Fibroblast of lung (primary cell): ENCODE measurements around the gene MED20. TPM values are rescaled to one million over a fixed set of nuclear protein-coding genes. Genes with fewer than 3 reads are reported as not detected.

ENCODE experiments used
- DNase-seq, 2 donors: peaks; one replicate each; pipeline versions ENCODE4 v3.0.0 to v3.0.0-alpha.2; 2010; ENCODE audit warnings: low read depth in 2 of 2
- H2AFZ ChIP-seq: 2 replicates; pipeline ENCODE4 v1.5.1; 2012; ENCODE audit warnings: low read length, control low read depth, inconsistent platforms
- H3K27ac ChIP-seq: 2 replicates; pipeline ENCODE4 v1.5.1; 2011; ENCODE audit warnings: low read length, control low read depth; ENCODE audit not compliant: insufficient read depth
- H3K27me3 ChIP-seq: 2 replicates; pipeline ENCODE4 v1.5.1; 2011; ENCODE audit warnings: mild to moderate bottlenecking, low read length; ENCODE audit not compliant: control insufficient read depth, insufficient read depth
- H3K36me3 ChIP-seq: 2 replicates; pipeline ENCODE4 v1.5.1; 2011; ENCODE audit warnings: low read length; ENCODE audit not compliant: control insufficient read depth, insufficient read depth
- H3K4me1 ChIP-seq: 2 replicates; pipeline ENCODE4 v1.5.1; 2011; ENCODE audit warnings: low read length; ENCODE audit not compliant: control insufficient read depth, insufficient read depth; ENCODE audit errors: extremely low read depth
- H3K4me2 ChIP-seq: 2 replicates; pipeline ENCODE4 v1.5.1; 2011; ENCODE audit warnings: low read length, control low read depth; ENCODE audit not compliant: insufficient read depth; ENCODE audit errors: extremely low read depth
- H3K4me3 ChIP-seq, 4 experiments: fragments of 200-600 bp in 1 of 4; sonication (generic) in 1 of 4; replicated peaks in 1 of 4; 2 replicates each; pipeline ENCODE4 v1.5.1; 2011 to 2016; ENCODE audit warnings: low read length in 4 of 4, low read depth in 3 of 4, mild to moderate bottlenecking in 3 of 4, control low read depth in 2 of 4, inconsistent platforms in 1 of 4, mixed read lengths in 1 of 4; ENCODE audit not compliant: insufficient read depth in 1 of 4; ENCODE audit errors: control extremely low read depth in 1 of 4
- H3K79me2 ChIP-seq: 2 replicates; pipeline ENCODE4 v1.5.1; 2012; ENCODE audit warnings: mild to moderate bottlenecking, low read length, inconsistent platforms; ENCODE audit not compliant: control insufficient read depth, insufficient read depth
- H3K9ac ChIP-seq: 2 replicates; pipeline ENCODE4 v1.5.1; 2011; ENCODE audit warnings: mild to moderate bottlenecking, low read length, control low read depth; ENCODE audit not compliant: insufficient read depth
- H3K9me3 ChIP-seq: 2 replicates; pipeline ENCODE4 v1.5.1; 2012; ENCODE audit warnings: low read depth, low read length; ENCODE audit not compliant: control insufficient read depth, insufficient read depth
- H4K20me1 ChIP-seq: 2 replicates; pipeline ENCODE4 v1.5.1; 2011; ENCODE audit warnings: low read length; ENCODE audit not compliant: control insufficient read depth, insufficient read depth; ENCODE audit errors: extremely low read depth
- EZH2 ChIP-seq: IDR thresholded peaks from 2 replicates; pipeline ENCODE4 v1.5.1; 2012; ENCODE audit warnings: low read length, control low read depth, mild to moderate bottlenecking; ENCODE audit errors: missing control alignments
- polyA plus RNA-seq, 2 donors: library from polyadenylated mRNA; depleted of rRNA in 1 of 2; stranded (reverse) in 1 of 2; unstranded in 1 of 2; fragments of >200 nt; gene quantifications; 2 replicates each; pipeline ENCODE4 v1.2.1, GENCODE V29; 2011 to 2012; ENCODE audit warnings: missing spikeins in 1 of 2
- total RNA-seq: library from RNA; depleted of rRNA; stranded (reverse); fragments of >200 nt; gene quantifications from 2 replicates; pipeline ENCODE4 v1.2.1, GENCODE V29; 2014
- TF ChIP-seq, protein P1 (sequence below), 2 donors: IDR thresholded peaks in 1 of 2; conservative IDR thresholded peaks in 1 of 2; 1 replicate in 1 of 2; 2 replicates in 1 of 2; pipeline ENCODE4 v1.5.1; 2011 to 2012; ENCODE audit warnings: low read length in 2 of 2, control low read depth in 1 of 2, inconsistent platforms in 1 of 2, low read depth in 1 of 2, mild to moderate bottlenecking in 1 of 2

MED20 gene
- total and polyA plus RNA-seq, 2 donors (not counting 1 experiment from before 2014, with no cell fraction given), result 27.7 to 38.6 TPM

DNA sequence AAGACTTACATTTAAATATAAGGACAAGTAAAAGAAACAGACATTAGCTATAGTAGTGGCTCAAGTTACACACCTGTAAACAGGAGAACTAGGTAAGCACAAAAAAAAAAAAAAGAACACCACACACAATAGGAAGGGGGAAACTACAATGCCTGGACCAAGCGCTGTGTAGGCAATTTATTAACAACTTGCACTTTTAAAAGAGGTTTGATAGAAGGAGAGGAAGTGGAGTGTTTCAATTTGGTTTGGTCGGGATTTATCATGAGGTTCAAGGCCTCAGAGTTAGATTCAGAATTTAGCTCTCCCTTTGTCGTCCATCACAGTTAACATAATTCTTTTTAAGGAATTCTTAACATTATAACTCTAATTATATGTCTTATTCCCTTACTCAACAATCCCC lies 24.7 kb downstream of the MED20 start:
- Histone ChIP-seq H2AFZ (no peak overlapping the region), H3K9me3 (no peaks in the 10 kb centered on the region), H3K27ac (peak overlapping the region; percentile 71), H3K4me2 (peak overlapping the region; percentile 100), H3K27me3 (no peaks in the 10 kb centered on the region), H3K36me3 (no peaks in the 10 kb centered on the region), H3K79me2 (no peaks in the 10 kb centered on the region), H3K9ac (no peak overlapping the region), H3K4me3 (peak overlapping the region; percentile 63 to 89 (median 79)), H4K20me1 (no peaks in the 10 kb centered on the region), H3K4me1 (peaks cover 7% of the 10 kb centered on the region)
- TF ChIP-seq, protein P1, sequence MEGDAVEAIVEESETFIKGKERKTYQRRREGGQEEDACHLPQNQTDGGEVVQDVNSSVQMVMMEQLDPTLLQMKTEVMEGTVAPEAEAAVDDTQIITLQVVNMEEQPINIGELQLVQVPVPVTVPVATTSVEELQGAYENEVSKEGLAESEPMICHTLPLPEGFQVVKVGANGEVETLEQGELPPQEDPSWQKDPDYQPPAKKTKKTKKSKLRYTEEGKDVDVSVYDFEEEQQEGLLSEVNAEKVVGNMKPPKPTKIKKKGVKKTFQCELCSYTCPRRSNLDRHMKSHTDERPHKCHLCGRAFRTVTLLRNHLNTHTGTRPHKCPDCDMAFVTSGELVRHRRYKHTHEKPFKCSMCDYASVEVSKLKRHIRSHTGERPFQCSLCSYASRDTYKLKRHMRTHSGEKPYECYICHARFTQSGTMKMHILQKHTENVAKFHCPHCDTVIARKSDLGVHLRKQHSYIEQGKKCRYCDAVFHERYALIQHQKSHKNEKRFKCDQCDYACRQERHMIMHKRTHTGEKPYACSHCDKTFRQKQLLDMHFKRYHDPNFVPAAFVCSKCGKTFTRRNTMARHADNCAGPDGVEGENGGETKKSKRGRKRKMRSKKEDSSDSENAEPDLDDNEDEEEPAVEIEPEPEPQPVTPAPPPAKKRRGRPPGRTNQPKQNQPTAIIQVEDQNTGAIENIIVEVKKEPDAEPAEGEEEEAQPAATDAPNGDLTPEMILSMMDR (conservative IDR thresholded peaks at IDR 0.05 in 1 of 2, IDR thresholded peaks at IDR 0.05 in 1 of 2; ENCODE audit: low read depth in 1 of 2, low read length in 2 of 2), result no peak
- TF ChIP-seq EZH2, result no peak
- no peak for DNase-seq

DNA sequence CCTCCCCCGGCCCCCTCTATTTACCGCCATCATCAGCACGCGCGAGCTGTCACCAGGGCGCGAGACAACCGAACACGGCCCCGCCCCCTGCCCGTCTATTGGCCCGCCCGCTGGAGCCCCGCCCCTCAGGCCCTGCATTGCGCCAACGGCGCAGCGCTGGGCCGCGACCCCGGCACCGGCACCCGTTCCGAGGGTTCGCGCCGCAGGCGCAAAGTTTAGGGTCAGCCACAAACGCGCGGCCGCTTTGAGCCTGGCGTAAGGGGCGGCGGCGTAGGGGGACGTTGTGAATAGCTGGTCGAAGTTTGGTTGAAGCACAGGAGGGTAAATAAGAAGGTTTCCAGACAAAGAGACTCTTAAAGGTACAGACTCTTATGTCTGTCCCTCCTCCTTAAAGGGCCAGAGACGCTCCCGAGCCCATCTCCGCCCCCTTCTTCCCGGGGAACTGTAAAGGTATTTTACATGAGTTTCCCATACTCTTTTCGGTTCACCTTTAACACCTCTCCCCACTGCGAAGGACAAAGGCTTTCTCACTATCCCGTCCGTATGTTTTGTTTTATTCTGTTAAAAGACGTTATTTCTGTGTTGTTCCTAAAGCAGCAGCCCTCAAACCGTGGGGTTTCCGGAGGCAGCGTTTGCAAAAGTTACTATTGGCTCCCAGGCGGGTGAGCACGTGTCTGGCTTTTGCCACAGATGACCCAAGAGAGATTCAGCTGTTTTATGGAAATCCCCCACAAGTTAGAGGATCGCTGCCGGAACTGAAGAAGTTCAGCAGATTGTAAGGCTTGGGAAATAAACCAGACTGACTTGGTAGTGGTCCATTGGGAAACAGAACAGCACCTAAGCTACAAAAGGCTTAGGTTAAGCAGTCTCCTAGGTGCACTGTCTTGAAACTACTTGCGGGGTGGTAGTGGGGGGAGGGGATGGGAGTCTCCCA lies 25.4 kb downstream of the MED20 start, which contains the start of gene USP49:
Gene USP49, minus strand, starts transcription at position 76 of the 934 bp plus-strand sequence. CDS start 88,392 bp downstream, outside the sequence.
- Histone ChIP-seq H3K9me3 (no peaks in the 10 kb centered on the region), H3K4me2 (peak within 1 kb of the TSS; percentile 100), H3K79me2 (no peaks in the 10 kb centered on the region), H3K27me3 (no peaks in the 10 kb centered on the region), H3K4me1 (peaks cover 7% of the 10 kb centered on the region), H3K9ac (peak within 1 kb of the TSS; percentile 73), H3K4me3 (peak within 1 kb of the TSS; percentile 69 to 89 (median 79)), H3K36me3 (no peaks in the 10 kb centered on the region), H4K20me1 (no peaks in the 10 kb centered on the region), H3K27ac (peak within 1 kb of the TSS; percentile 71), H2AFZ (peak within 1 kb of the TSS; percentile 82)
- peak; percentile 73 to 79 for DNase-seq
- TF ChIP-seq EZH2, result no peak
- TF ChIP-seq, protein P1 (conservative IDR thresholded peaks at IDR 0.05 in 1 of 2, IDR thresholded peaks at IDR 0.05 in 1 of 2; ENCODE audit: low read depth in 1 of 2, low read length in 2 of 2), result no peak
